GM18508 (cell line): ENCODE measurements around the gene METTL24.
A peak's percentile ranks its signal among the peaks of the same experiment; 100 is the strongest.
"Not testable (repeated sequence)": the region's sequence is repeated elsewhere in the genome, so short reads cannot be mapped to it uniquely, and the experiment has no call there.

ENCODE experiments used
- ATAC-seq: cut with Tn5 transposase; IDR thresholded peaks from one replicate; pipeline ENCODE4 v1.9.1; 2021; ENCODE audit warnings: moderate number of reproducible peaks; ENCODE audit not compliant: insufficient read depth, unreplicated experiment

The METTL24 gene

DNA sequence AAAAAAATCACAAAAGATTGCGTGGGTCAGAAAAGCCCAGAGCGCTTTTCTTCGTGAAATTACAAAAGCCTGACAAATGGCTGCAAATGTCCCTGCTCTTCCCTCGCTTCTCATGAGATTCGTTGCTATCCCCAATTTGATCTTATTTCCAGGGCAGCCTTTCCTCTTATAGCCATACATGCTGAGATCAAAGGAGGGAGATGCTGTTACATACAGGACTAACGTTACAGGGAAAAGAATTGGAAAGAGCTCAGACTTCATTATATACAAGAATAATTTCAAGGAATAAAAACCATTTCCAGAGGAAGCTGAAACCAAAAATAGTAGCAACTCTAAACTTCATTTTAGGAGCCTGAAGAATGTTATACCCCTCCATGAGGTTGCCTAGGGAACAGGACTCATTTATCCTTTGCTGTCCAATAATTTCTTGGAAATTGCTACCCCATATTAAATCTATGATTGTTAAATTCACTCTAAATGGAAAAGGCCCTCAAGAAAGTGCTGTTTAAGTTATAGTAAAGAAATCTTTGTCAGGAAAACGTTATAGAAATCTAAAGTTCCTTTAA lies 81.0 kb downstream of the METTL24 start:
- ATAC-seq = no peak

DNA sequence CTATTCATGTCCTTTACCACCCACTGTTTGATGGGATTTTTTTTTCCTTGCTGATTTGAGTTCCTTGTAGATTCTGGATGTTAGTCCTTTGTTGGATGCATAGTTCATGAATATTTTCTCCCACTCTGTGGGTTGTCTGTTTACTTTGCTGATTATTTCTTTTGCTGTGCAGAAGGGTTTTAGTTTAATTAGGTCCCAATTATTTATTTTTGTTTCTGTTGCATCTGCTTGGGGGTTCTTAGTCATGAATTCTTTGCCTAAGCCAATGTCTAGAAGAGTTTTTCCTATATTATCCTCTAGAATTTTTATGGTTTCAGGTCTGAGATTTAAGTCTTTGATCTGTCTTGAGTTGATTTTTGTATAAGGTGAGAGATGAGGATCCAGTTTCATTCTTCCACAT lies 85.4 kb downstream of the METTL24 start:
- not testable (repeated sequence) for ATAC-seq

DNA sequence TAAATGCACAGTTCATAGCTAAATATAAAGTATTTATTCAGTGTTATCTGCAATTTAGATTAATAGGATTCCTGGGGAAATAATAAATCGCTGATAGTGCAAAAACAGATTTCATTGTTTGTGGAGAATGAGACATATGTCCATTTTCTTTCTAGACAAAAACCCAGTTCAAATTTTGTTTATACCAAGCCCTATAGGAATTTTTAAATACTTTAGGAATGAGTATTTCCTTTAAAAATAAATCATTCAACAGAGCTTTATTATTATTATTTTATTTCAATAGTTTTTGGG lies 86.5 kb downstream of the METTL24 start:
- ATAC-seq = no peak

DNA sequence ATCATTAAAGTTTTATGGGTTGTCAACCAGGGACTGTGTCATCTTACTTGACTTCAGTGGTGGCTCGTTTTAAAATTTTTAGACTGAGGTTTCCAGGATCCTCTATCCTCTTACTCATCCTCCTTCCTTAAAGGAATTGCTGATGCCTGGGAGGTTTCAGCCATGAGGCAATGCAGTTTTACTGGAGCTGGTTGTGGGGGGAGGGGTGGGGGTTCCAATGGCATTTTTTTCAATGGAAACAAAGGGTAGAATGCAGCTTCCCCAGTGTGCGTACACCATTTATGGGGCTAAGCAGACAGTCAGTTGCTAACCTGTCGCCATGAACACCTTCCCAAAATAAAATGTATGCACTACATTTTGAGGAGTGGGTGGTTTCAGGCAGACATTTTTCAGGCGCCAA lies 88.0 kb downstream of the METTL24 start:
- ATAC-seq = no peak

DNA sequence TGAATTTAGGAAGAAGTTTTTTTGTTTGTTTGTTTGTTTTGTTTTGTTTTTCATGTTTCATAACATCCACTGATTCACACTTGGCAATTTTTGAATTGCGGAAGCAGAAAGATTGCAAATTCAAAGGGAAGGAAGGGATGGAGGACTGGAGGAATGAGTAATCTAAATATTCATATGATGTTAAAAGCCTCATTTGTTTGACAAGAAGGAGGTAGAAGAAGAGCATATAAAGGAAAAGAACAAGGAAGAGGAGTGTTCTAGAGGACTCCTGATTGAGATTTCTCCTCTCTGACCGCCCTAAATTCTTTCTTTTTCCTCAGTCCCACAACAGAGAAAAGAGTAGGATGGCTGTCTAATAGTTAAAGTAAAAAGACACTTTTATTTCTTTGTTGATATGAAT lies 88.5 kb downstream of the METTL24 start:
- ATAC-seq = no peak

DNA sequence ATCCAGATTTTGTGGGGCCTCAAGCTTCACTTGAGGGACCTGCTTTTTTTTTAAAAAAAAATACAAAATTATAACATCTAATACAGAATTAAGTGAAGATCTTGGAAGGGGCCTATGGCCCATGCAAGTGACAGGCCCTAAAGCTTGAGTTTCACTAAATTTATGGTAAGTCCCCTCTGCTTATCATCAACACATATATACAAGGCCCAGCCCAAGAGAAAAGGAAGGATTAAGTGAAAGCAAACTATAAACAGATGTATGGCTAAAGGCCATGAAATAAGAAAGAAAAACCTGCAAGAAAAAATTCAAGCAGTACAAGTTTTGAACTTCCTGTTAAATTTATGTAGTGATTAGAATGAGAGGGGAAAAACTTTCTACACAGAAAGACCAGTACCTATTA lies 91.2 kb downstream of the METTL24 start:
- ATAC-seq = no peak

DNA sequence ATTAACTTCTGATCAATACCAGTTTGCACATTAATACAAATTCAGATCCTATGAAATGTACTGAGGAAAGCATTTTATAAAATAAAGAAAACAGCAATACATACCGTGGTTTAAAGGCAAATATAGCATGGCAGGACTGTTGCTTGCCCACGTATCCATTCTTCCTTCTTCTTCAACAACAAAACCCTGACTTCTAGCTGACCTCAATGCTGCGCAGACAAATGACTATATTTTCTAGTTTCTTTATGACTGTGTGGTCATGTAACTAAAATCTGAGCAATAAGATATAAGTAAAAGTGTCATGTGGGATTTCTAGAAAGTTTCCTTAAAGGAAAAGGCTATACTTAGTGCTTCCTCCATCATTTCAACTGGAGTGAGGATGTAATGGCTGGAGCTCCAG lies 92.9 kb downstream of the METTL24 start:
- ATAC-seq = no peak

DNA sequence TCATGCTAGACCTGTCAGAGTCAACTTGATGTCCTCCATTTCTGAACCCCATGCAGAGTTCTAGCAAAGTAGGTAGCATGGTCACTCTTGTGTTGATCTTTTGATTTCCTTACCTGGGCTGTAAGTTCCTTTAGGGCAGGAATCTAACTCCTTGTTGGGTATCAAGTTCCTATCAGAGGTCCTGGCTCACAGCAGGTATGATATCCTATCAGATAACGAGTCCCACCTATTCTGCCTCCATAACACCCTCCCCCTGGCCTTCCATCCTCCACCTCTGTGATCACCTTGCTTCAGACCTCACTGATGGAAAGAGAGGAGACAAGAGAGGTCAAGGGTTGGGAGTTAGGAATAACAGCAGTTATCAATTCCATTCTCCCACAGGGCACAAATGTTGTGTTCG lies 101.8 kb downstream of the METTL24 start:
- no peak for ATAC-seq

DNA sequence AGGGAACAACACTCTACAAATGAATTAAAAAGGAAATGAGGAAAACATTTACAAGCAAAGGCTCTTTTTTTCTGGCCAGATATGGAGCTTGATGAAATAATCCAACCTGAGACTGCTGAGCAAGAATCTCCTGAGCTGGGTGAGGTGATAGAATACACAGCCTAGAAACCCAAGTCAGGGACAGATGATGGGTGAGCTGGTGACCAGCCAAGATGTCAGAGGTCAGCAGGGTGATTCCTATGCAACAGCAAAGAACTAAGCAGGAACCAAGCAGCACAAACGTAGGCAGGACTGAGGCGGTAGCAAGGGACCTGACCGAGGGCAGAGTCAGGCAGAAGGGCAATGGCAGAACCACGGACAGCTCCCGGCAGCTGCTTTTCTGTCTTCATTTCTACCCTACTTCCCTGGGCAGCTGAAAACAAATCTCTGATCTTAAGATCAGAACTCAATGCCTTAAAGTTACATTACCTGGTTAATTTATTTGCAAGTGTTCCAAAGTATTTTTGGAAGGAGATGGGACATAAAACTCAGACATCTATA lies 102.9 kb downstream of the METTL24 start:
- no peak for ATAC-seq

DNA sequence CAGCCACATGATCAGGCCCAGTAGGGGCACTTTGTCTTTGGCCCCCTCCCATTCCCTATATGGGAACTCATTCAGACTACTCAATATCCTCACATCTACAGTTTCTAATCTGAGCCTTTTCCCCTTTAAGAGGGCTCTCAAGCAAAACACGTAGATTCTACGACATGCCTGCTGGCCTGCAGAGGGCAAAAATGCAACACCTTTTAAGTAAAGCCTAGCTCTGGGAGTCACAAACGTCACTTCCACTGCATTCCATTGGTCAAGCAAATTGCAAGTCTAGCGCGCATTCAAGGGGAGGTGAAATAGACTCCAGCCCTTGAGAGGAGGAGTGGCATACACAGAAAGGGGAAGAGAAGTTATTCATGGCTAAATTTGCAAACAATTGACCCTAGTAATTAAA lies 107.3 kb downstream of the METTL24 start:
- no peak for ATAC-seq

DNA sequence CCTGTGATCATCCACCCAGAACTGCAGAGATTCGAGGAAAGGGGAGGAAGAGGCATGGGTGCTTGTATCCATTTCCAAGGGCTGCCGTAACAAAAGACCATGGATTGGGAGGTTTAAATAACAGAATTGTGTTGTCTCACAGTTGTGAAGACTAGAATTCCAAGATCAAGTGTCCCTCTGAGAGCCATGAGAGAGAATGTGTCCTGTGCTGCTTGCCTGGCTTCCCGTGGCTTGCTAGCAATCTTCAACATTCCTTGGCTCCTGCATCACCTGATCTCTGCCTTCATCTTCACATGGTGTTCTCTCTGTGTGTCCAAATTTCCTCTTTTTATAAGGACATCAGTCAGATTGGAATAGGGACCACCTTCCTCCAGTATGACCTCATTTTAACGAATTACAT lies 108.1 kb downstream of the METTL24 start:
- ATAC-seq = no peak

DNA sequence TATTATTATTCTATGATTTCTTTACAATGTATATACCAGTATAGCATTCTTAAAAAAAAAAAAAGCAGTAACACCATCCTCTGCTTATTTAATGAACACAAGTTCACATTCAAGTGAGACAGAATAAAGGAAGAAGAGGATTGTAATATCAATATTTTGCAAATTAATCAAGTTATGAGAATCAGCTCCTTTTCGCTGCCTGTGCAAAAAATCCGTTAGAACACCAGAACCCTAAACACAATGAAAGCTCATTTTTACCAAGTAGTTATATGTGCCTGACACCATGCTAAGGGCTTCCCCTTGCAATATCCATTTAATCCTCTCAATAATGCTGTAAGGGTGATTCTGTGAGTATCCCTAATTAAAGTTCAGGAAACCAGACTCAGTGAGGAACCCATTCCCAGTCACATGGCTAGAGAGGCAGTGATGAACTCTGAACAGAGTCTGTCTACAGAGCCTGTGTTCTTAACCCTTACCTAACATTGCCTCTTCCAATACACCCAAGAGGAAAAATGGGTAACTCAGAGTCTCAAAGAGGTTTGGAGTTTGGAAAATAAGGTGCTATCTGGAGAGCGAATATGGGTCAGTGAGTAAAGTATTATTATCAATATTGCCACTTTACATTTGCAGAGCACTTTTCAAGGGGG lies 111.1 kb downstream of the METTL24 start:
- no peak for ATAC-seq

DNA sequence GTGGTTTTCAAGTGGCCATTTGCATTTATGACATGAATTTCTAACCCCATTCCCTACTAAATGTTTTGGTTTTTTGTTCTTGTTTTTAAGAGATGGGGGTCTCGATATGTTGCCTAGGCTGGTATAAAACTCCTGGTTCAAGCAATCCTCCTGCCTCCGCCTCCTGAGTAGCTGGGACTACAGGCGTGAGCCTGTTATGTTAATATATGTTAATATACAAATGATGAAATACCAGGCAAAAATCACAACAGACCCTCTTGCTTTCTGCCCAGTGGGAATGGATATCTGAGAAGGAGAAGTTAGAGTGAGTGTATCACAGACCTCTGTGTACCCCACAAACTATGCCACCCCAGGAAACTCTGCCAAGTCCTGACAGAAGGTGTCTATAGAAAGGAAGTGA lies 111.8 kb downstream of the METTL24 start:
- ATAC-seq = no peak

DNA sequence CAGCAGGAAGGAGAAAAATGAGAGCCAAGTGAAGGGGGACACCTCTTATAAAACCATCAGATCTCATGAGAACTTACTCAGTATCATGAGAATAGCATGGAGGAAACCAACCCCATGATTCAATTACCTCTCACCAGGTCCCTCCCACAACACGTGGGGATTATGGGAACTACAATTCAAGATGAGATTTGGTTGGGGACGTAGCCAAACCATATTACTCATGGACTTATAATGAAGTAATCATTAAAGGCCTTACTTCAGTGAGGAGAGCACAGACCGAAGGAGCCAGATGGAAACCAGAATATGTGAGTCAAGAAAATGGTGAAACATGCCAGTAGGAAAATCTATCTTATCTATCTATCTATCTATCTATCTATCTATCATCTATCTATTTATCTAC lies 113.5 kb downstream of the METTL24 start:
- not testable (repeated sequence) for ATAC-seq

DNA sequence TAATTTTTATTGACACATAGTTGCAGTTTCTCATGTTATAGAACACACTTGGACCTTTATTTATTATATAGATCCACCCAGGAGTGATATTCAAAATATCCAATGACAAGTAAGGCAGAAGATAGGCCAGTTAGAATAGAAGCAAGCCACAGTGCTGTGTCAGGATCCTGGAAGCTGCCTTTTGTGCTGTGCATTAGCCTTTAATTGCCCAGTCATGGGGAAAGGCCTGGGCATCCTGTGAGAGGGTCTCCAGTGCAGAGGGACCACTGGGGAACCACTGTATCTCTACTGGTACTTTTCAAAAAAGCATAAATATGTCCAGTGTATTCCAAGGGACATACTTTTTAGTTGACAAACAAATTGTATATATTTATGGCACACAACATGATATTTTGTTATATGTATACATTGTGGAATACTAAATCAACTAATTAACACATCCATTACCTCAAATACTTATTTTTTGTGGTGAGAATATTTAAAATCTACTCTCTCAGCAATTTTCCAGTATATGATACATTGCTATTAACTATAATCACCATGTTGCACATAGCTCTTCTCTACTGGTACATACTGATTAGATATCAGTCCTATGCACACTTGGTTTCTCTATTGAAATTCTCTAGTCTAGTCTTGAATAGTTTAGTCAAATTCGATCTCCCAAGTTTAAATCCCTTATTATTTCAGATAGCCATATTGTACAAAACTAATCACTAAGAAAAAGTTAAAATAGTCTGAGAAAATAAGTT lies 118.4 kb downstream of the METTL24 start:
- no peak for ATAC-seq

DNA sequence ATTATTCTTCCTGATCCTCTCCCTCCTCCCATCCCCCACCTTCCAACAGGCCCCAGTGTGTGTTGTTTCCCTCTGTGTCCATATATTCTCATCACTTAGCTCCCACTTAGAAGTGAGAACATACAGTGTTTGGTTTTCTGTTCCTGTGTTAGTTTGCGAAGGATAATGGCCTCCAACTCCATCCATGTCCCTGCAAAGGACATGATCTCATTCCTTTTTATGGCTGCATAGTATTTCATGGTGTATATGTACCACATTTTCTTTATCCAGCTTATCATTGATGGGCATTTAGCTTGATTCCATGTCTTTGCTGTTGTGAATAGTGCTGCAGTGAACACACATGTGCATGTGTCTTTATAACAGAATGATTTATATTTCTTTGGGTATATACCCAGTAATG lies 122.1 kb downstream of the METTL24 start:
- not testable (repeated sequence) for ATAC-seq

DNA sequence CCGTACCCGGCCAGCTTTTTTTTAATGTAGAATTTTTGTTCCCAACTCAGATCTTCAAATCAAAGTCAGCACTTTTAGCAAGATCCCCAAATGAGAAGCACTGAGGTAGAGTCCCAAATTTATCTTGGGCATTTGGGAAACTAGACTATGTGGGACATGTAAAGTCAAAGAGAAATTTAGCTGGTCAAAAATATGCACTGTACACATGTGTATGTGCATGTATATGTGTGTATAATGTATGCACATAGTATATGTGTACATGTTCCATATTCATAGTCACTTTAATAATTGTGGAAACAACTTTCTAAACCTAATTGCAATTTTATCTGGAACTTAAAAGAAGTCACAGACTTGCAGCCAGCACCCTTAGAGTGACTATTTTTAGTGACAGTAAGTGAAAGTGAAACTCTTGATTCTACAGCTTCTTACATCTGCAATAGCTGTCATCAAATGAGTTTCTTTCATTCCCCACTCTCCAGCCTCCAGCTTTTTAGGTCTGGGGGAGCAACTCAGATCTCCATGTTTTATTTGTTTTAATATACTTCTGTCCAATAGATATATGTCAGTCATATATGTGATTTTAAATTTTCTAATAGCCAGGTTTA lies 124.3 kb downstream of the METTL24 start:
- ATAC-seq = peak; percentile 85

DNA sequence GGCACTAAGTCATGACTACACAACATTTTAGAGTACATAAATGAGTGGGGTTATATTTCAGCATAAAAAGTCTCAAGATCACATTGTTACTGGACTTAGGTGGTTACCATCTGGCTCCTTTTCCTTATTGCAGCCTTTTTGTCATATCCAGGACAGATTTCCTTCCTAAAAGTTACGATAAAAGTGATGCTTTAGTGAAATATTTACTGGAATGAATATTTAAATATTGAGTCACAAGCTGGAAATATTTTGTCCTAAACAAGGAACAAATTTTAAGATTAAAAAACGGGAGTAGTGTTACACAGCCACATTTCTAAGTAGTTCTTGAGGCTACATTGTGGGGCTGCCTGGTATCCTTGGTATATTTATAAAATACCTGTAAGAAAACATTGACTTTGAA lies 125.7 kb downstream of the METTL24 start:
- no peak for ATAC-seq

DNA sequence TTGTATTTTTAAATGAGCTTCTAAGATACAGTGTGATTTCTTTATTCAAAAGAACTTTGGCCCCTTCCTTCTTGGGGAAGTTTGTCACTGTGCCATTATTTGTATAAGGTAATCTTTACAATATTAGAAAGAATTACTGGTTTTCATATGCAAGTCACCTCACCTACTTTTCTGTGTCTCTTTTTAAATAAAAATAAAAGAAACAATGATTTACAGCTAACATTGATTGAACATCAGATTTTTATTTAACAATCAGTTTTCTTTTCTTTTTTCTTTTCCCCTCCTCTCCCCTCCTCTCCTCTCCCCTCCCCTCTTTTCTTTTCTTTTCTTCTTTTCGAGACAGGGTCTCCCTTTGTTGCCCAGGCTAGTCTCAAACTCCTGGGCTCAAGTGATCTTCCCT lies 131.9 kb downstream of the METTL24 start:
- no peak for ATAC-seq

DNA sequence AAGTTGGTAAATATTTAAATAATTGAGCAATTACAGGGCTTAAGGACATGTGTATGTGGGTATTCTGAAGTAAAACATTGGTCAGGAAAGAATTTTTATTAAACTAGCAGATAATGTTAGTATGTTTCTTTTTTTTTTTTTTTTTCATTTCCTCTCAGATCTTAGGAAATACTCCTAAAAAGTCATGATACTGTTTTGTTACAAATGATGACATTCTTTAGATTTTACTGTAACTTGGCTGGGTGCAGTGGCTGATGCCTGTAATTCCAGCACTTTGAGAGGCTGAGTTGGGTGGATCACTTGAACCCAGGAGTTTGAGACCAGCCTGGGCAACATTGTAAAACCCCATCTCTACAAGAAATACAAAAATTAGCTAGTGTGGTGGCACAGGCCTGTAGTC lies 136.4 kb downstream of the METTL24 start:
- ATAC-seq = no peak

DNA sequence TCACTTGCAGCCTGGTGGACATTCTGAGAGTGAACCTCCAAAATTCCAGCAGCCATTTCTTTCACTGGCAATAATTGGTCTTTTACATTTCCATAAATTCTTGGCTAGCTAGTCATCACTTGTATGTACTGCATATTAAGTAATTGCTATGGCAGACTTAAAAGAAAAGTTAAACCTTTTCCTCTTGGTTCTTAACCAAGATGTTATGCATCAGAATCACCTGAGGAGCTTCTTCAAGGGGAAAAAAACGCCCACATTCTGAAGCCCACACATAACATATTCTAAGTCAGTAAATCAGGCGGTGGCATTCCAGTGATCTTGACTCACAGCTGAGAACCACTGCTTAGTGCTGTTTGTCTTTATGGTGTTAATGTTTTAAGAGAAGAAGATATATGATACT lies 140.9 kb downstream of the METTL24 start:
- no peak for ATAC-seq
